ENCODE results near the gene FBXO47.

Gene FBXO47

DNA sequence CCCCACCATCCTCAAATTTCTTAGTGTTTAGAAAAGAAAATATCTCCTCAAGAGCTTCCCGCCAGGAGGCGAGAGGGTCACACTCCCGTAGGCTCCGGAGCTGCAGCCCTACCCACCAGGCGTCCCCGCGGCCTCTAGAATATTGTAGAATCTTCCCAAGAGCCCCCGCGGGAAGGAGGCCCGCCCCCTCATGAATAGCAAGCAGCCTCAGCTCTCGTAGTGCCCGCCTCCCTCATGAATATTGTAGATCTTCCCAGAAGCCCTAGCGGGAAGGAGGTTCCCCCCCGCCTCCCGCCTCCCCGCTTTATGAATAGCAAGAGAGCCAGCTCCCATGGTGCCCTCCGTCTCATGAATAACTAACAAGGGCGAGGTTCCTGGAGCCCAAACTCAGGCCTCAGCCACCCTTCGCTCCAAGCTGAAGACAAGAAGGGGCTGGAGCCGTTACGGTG lies at the start of gene FBXO47:
Gene FBXO47, minus strand, starts transcription at position 114 of the 449 bp plus-strand sequence. CDS start 4,378 bp downstream, outside the sequence.
- DNase-seq: peak; percentile 91

GRCh38 chr17:39016193-39017153 lies 49.3 kb upstream of the FBXO47 start:
- no peak for DNase-seq

GRCh38 chr17:39015546-39015935 lies 48.3 kb upstream of the FBXO47 start:
- DNase-seq: no peak

DNA sequence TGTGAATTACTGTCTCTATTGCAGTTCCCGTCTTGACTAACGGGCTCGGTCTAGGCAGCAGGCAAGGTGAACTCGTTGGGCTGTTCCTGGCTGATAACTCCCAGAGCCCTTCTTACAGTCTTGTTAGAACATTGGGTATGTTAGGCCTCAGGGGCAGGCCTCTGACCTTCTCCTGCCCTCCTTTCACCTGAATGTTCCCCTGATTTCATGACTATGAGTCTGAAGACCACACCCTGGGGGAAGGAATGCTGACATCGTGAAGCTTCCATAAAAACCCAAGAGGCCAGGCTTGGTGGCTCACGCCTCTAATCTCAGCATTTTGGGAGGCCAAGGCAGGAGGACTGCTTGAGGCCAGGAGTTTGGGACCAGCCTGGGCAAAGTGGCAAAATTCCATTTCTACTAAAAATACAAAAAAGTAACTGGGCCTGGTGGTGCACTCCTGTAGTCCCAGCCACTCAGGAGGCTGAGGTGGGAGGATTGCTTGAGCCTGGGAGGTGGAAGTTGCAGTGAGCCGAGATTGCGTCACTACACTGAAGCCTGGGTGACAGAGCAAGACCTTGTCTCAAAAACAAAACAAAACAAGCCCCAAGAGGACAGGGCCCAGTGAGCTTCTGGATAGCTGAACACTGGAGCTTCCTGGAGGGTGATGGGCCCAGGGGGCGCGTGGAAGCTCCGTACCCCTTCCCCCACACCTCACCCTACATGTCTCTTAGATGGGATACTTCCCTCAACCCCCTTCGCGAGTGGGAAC lies 47.8 kb upstream of the FBXO47 start:
- peak; percentile 24 for DNase-seq

- no peak for DNase-seq
Measured at GRCh38 chr17:39014044-39014794, 47.0 kb upstream of the FBXO47 start.

DNA sequence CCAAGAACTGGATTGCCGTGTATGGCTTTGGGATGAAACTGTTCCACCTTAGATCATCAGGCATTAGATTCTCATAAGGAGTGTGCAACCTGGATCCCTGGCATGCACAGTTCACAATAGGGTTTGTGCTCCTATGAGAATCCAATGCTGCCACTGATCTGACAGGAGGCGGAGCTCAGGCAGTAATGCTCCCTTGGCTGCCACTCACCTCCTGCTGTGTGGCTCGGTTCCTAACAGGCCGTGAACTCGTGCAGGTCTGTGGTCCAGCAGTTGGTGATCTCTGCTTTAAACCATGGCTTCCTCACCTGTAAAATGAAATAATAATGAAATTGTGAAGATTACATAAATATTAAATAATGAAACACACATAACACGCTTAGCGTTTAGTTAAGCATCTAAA lies 45.5 kb upstream of the FBXO47 start:
- DNase-seq: no peak

DNA sequence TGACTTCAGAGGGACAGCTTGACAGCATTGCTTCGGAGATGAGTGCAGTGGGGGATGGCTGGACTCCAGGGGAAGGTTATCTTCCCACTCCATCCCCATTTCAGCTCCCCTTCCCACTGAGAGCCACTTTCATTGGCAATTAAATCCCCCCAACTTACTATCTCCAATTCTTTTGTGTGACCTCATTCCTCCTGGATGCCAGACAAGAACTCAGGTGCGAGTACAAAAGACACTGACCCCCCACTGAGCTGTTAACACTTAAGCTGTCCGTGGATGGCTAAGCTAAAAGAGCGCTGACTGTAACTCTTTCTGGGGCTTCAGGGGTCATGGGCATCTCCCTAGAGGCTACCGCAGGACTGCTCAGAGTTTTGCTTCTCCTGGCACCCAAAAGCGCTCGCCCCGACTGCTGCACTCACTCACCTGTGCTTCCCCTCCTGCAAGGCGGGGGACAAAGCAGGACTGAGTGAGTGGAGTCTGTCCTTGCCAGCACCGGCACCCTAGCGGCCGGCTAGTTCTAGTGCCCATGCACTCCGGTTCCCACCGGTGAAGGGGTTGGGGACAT lies 44.8 kb upstream of the FBXO47 start:
- DNase-seq: no peak

DNA sequence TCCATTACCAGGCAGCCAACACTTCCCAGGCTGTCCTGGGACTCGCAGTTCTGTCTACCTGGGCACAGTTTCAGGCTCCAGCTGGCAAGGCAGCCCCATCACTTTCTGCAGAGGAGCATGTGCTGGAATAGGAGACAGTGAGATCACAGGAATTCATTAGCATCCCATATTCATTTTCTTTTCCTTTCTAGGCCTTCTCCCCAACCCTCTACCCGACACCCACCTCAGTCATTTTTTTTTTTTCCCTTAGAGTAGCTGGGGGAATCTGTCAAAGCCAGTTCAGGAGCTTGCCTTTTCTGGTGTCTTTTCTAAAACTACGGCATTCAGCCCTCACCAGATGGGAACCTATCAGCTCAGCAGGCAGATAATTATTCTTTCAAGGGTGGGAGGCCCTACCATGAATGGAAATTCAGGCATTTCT lies 42.4 kb upstream of the FBXO47 start:
- DNase-seq: no peak

- DNase-seq: no peak
Measured at GRCh38 chr17:39008633-39009032, 41.4 kb upstream of the FBXO47 start.

- peak; percentile 58 for DNase-seq
Measured at GRCh38 chr17:39002991-39003715, 36.0 kb upstream of the FBXO47 start.

GRCh38 chr17:39001703-39002637 lies 34.8 kb upstream of the FBXO47 start:
- peak; percentile 53 for DNase-seq

GRCh38 chr17:39000021-39000601 lies 32.9 kb upstream of the FBXO47 start:
- no peak for DNase-seq

- DNase-seq: no peak
Measured at GRCh38 chr17:38996660-38997337, 29.6 kb upstream of the FBXO47 start.

GRCh38 chr17:38994026-38994425 lies 26.8 kb upstream of the FBXO47 start:
- DNase-seq: no peak

DNA sequence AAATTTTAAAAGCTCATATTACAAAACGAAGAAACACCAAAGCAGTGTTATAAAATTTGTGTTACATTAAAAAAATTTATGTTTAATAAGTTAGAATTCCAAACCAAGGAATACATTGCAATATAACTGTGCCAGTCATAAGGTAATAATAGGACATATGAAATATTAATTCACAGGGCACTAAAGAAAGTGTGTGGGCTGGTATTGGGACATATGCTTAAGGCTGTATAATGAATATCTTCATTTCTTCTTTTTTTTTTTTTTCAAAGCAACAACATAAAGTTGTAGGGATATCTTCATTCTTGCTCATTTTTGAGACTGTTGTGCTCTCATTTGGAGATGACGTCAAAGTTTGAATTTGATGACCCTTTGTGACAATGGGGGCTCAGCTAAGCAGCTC lies 17.5 kb upstream of the FBXO47 start:
- no peak for DNase-seq

DNA sequence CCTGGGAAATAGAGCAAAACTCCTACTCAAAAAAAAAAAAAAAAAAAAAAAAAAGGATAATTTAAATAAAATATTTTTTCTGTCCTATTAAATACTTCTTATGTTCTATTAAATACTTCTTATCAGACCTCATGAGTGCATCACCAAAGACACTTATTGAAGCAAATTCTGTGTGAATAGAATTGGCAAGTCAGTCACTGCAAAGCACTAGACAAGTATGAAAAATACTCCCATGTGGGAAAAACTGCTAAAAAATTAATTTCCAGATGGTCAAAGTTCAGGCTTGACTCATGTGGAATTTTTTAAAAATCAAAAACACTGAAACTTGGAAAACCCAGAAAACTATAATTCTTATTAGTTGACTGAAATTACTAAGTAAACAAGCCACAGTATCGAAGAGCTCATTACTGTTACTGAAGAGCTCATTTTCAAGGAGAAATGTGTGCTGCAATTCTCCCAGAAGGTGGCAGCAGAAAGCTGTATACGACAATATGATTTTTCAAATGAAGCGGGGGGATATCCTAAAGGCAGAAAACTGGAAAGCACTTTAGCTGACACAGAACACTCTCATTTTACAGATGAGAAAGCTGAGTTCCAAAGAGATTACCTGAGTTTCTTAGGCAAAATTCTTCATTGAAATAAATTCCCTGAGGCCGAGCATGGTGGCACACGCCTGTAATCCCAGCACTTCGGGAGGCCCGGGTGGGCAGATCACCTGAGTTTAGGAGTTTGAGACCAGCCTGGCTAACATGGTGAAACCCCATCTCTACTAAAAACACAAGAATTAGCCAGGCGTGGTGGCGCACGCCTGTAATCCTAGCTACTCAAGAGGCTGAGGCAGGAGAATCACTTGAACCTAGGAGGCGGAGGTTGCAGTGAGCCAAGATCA lies 15.9 kb upstream of the FBXO47 start:
- DNase-seq: peak; percentile 52

DNA sequence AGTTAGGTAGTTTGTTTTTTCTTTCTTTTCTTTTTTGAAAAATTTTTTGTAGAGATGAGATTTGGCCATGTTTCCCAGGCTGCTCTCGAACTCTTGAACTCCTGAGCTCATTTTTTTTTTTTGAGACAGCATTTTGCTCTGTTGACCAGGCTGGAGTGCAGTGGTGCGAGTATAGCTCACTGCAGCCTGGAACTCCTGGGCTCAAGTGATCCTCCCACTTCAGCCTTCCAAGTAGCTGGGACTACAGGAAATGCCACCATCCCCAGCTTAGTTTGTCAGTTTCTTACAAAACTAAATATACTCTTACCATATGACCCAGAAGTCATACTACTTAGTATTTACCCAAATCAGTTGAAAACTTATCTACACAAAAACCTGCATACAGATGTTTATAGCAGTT lies 14.4 kb upstream of the FBXO47 start:
- no peak for DNase-seq

- no peak for DNase-seq
Measured at GRCh38 chr17:38980490-38981217, 13.5 kb upstream of the FBXO47 start.
